HEK293 (cell line): ENCODE results near the gene METTL22.

ENCODE experiments used
- CTCF ChIA-PET: fragments of 350-600 bp; formaldehyde crosslinking; extraction: SDS; loops from one replicate; lab custom pipeline; 2021; ENCODE audit warnings: antibody characterized with exemption; lab: Yijun Ruan, JAX
- POLR2A ChIA-PET: fragments of 300-600 bp; formaldehyde crosslinking; extraction: SDS; loops from one replicate; lab custom pipeline; 2020; ENCODE audit warnings: antibody characterized with exemption, inconsistent platforms; lab: Yijun Ruan, JAX
- H3K27ac ChIP-seq: fragments of 200-500 bp; sonication (Bioruptor generic); 2 replicates; pipeline ENCODE4 v1.5.1; 2014; ENCODE audit warnings: low read depth, low read length, control low read depth, inconsistent platforms; ENCODE audit errors: extremely low read depth
- H3K36me3 ChIP-seq, 2 experiments: fragments of 200-500 bp in 1 of 2; sonication (Bioruptor generic) in 1 of 2; 1 replicate in 1 of 2; 2 replicates in 1 of 2; pipeline ENCODE4 v1.5.1; 2014 to 2017; ENCODE audit warnings: inconsistent platforms in 2 of 2, low read length in 2 of 2; ENCODE audit not compliant: control insufficient read depth in 2 of 2, insufficient read depth in 1 of 2
- H3K4me1 ChIP-seq: fragments of 200-500 bp; sonication (Bioruptor generic); 2 replicates; pipeline ENCODE4 v1.5.1; 2014; ENCODE audit warnings: mild to moderate bottlenecking, low read length, inconsistent platforms; ENCODE audit not compliant: control insufficient read depth, insufficient read depth
- H3K4me3 ChIP-seq: 2 replicates; pipeline ENCODE4 v1.5.1; 2011; ENCODE audit warnings: low read depth, mild to moderate bottlenecking, control low read depth, low read length, moderate library complexity
- H3K9me3 ChIP-seq: fragments of 200-500 bp; sonication (Bioruptor generic); 2 replicates; pipeline ENCODE4 v1.5.1; 2014; ENCODE audit warnings: low read depth, low read length, inconsistent platforms; ENCODE audit not compliant: control insufficient read depth, insufficient read depth
- GLIS1 ChIP-seq: fragments of 450-650 bp; formaldehyde crosslinking; IDR thresholded peaks from 2 replicates; pipeline ENCODE4 v1.5.1; 2016; ENCODE audit warnings: missing biosample characterization, missing genetic modification characterization
- KLF10 ChIP-seq: fragments of 450-650 bp; IDR thresholded peaks from 2 replicates; pipeline ENCODE4 v1.5.1; 2018; ENCODE audit warnings: missing biosample characterization, mild to moderate bottlenecking, missing genetic modification characterization
- KLF17 ChIP-seq: fragments of 450-650 bp; formaldehyde crosslinking; IDR thresholded peaks from 2 replicates; pipeline ENCODE4 v1.5.1; 2016; ENCODE audit warnings: missing biosample characterization, missing genetic modification characterization
- PRDM2 ChIP-seq: fragments of 450-650 bp; formaldehyde crosslinking; IDR thresholded peaks from 2 replicates; pipeline ENCODE4 v1.5.1; 2016; ENCODE audit warnings: missing biosample characterization, missing genetic modification characterization, borderline replicate concordance
- REST ChIP-seq: fragments of 450-650 bp; formaldehyde crosslinking; IDR thresholded peaks from 2 replicates; pipeline ENCODE4 v1.5.1; 2016; ENCODE audit warnings: missing biosample characterization, missing genetic modification characterization
- ZBTB26 ChIP-seq: fragments of 450-650 bp; formaldehyde crosslinking; optimal IDR thresholded peaks from 2 replicates; pipeline ENCODE3; 2016; ENCODE audit warnings: missing biosample characterization, mild to moderate bottlenecking, missing genetic modification characterization
- ZBTB6 ChIP-seq: fragments of 450-650 bp; formaldehyde crosslinking; IDR thresholded peaks from 2 replicates; pipeline ENCODE4 v1.5.1; 2017; ENCODE audit warnings: missing biosample characterization, missing genetic modification characterization
- ZFP69B ChIP-seq: fragments of 450-650 bp; formaldehyde crosslinking; IDR thresholded peaks from 2 replicates; pipeline ENCODE4 v1.5.1; 2016; ENCODE audit warnings: missing biosample characterization, missing genetic modification characterization
- ZNF133 ChIP-seq: fragments of 450-650 bp; formaldehyde crosslinking; IDR thresholded peaks from 2 replicates; pipeline ENCODE4 v1.5.1; 2016; ENCODE audit warnings: missing biosample characterization, missing genetic modification characterization
- ZNF239 ChIP-seq: fragments of 450-650 bp; formaldehyde crosslinking; IDR thresholded peaks from 2 replicates; pipeline ENCODE4 v1.5.1; 2016; ENCODE audit warnings: missing biosample characterization, missing genetic modification characterization
- ZNF600 ChIP-seq: fragments of 450-650 bp; formaldehyde crosslinking; IDR thresholded peaks from 2 replicates; pipeline ENCODE4 v1.5.1; 2016; ENCODE audit warnings: missing biosample characterization, missing genetic modification characterization
- ZNF776 ChIP-seq: fragments of 450-650 bp; formaldehyde crosslinking; IDR thresholded peaks from 2 replicates; pipeline ENCODE4 v1.5.0; 2017; ENCODE audit warnings: missing biosample characterization, missing genetic modification characterization, borderline replicate concordance
- ZNF792 ChIP-seq: fragments of 450-650 bp; formaldehyde crosslinking; IDR thresholded peaks from 2 replicates; pipeline ENCODE4 v1.5.1; 2016; ENCODE audit warnings: missing biosample characterization, missing genetic modification characterization
- TF ChIP-seq, protein P1 (sequence below): fragments of 450-650 bp; formaldehyde crosslinking; IDR thresholded peaks from 2 replicates; pipeline ENCODE4 v1.5.1; 2016; ENCODE audit warnings: missing biosample characterization, missing genetic modification characterization

Gene METTL22

DNA sequence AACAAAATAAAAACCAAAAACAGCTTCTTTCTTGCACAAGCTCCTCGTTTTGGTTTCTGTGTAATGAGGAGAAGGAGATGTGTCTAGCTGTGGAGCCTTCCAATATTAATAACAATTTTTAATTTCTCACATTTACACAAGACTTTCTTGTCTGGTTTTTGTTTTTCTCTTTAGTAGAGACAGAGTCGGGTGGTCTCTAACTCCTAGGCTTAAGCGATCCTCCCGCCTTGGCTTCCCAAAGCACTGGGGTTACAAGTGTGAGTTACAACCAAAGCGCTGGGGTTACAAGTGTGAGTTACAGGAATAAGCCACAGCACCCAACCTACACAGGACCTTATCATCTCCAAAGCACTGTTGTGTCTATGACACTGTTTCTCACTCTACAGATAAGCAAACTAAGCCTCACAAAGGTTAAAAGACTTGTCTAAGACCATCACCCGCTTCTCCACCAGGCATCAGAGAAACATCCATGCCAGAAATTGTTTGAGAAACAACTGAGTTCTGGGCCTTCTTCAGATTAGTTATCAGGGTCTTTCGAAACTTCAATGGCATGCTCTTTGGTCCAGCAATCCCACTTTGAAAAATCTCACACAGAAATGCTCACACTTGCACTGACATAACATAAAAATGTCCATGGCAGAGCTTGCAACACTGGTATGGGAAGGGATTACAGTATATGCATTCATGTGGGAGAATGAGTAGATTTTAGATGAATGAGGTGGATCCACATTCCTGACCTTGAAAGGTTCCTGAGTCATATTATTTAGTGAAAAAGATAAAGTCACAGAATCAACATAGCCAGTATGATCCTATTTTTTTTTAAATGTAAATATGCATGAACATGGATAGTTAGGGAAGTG is 56.8 kb downstream of the METTL22 start (continued):
- TF ChIP-seq PRDM2 (no peak), ZNF776 (tag by site-specific recombination) (no peak), ZNF600 (tag by site-specific recombination) (no peak)
- TF ChIP-seq, all 188 proteins: peak for 0

GRCh38 chr16:8679151-8679550 is 57.7 kb downstream of the METTL22 start:
- CTCF ChIA-PET = no interaction called here
- H3K4me3 ChIP-seq = no peak overlapping the region
- no peaks in the 10 kb centered on the region for H3K36me3 ChIP-seq
- H3K4me1 ChIP-seq = peaks cover 15% of the 10 kb centered on the region
- no peaks in the 10 kb centered on the region for H3K9me3 ChIP-seq
- POLR2A ChIA-PET = interaction anchor here (0.6 kb wide), 1 partner anchor 205 kb away, joined by 3 read pairs; no protein-coding TSS in a partner anchor
- no peak overlapping the region for H3K27ac ChIP-seq
- TF ChIP-seq REST (tag by site-specific recombination) (no peak), ZNF792 (tag by site-specific recombination) (no peak), ZBTB26 (no peak), GLIS1 (no peak), ZNF239 (no peak)

DNA sequence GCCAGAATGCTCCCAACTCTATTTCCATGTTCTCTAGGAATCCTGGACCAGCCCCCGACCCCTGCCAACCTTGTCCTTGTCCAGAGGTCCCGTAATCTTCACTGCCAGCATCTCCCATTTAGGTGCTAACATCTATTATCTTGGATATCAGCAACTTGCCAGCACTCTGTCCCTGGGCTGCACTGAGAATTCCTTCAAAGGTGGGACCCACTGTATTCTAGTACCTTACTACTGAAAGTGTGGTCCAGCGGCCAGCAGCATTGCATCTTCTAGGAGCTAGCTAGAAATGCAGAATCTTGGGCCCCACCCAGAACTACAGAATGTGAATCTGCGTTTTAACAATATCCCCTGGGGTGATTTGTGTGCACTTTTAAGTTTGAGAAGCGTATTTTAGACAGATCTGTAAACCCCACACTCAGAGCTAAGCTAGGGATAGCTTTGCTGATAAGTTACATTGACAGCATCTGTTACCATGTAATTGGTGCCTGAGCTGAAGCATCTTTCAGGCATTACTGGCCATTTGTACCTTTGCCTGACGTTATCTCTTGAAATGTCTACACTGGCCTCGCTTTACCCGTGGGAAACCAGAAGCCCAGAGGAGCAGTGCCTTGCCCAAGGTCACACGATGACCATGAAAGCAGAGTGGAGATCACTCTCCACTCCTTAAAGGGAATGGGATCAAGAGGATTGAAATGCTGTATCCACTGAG is 61.2 kb downstream of the METTL22 start:
- ChIA-PET POLR2A (no interaction called here), CTCF (interaction anchor here (0.6 kb wide), 1 partner anchor 46 kb away, joined by 3 read pairs; no protein-coding TSS in a partner anchor)
- H3K9me3 ChIP-seq = no peaks in the 10 kb centered on the region
- TF ChIP-seq ZNF133 (tag by site-specific recombination) = no peak
- no peak for TF ChIP-seq KLF17 (tag by site-specific recombination)
- TF ChIP-seq, protein P1, sequence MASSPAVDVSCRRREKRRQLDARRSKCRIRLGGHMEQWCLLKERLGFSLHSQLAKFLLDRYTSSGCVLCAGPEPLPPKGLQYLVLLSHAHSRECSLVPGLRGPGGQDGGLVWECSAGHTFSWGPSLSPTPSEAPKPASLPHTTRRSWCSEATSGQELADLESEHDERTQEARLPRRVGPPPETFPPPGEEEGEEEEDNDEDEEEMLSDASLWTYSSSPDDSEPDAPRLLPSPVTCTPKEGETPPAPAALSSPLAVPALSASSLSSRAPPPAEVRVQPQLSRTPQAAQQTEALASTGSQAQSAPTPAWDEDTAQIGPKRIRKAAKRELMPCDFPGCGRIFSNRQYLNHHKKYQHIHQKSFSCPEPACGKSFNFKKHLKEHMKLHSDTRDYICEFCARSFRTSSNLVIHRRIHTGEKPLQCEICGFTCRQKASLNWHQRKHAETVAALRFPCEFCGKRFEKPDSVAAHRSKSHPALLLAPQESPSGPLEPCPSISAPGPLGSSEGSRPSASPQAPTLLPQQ (tag by site-specific recombination) = peak; percentile 78
- 0 out of 2 replicates have a peak, but pooled peaks have one; percentile 55 for TF ChIP-seq KLF10 (tag by site-specific recombination)
- TF ChIP-seq ZBTB6 (tag by site-specific recombination) = no peak
- peak; percentile 68; the same call in 1 of the 2 replicates for TF ChIP-seq ZFP69B (tag by site-specific recombination)

More for the DNA sequence above, 61.2 kb downstream of the METTL22 start:
- Histone ChIP-seq H3K27ac (no peak overlapping the region), H3K4me3 (no peak overlapping the region), H3K4me1 (no peaks in the 10 kb centered on the region), H3K36me3 (no peaks in the 10 kb centered on the region)
